Brain microvascular endothelial cell (primary cell): Measurements from ENCODE around the gene COL27A1.
A peak's percentile ranks its signal among the peaks of the same experiment; 100 is the strongest.

ENCODE experiments used
- DNase-seq: peaks from one replicate; pipeline ENCODE4 v3.0.0-alpha.2; 2020
- H3K27ac ChIP-seq: fragments of 250-450 bp; sonication (Bioruptor Pico); 2 replicates; pipeline ENCODE4 v1.5.1; 2020; ENCODE audit warnings: mild to moderate bottlenecking, moderate library complexity
- H3K27me3 ChIP-seq: fragments of 250-450 bp; sonication (Bioruptor Pico); replicated peaks from 2 replicates; pipeline ENCODE4 v1.5.1; 2020; ENCODE audit warnings: mild to moderate bottlenecking
- H3K36me3 ChIP-seq: fragments of 250-450 bp; sonication (Bioruptor Pico); replicated peaks from 2 replicates; pipeline ENCODE4 v1.5.1; 2020; ENCODE audit warnings: mild to moderate bottlenecking
- H3K4me3 ChIP-seq: 2 replicates; pipeline ENCODE4 v1.5.1; 2011; ENCODE audit warnings: low read depth, mild to moderate bottlenecking, control low read depth, low read length, moderate library complexity
- in situ Hi-C: cut with HindIII; loops from 2 replicates; pipeline ENCODE4 v1.10.0; 2017; ENCODE audit warnings: low sequenced_read_pairs, low pct_ligation_motif_present
- TF ChIP-seq, protein P1 (sequence below): IDR thresholded peaks from 2 replicates; pipeline ENCODE4 v1.5.1; 2011; ENCODE audit warnings: low read depth, mild to moderate bottlenecking, moderate library complexity, low read length, control low read depth, inconsistent platforms; ENCODE audit errors: missing control alignments

COL27A1 gene

DNA sequence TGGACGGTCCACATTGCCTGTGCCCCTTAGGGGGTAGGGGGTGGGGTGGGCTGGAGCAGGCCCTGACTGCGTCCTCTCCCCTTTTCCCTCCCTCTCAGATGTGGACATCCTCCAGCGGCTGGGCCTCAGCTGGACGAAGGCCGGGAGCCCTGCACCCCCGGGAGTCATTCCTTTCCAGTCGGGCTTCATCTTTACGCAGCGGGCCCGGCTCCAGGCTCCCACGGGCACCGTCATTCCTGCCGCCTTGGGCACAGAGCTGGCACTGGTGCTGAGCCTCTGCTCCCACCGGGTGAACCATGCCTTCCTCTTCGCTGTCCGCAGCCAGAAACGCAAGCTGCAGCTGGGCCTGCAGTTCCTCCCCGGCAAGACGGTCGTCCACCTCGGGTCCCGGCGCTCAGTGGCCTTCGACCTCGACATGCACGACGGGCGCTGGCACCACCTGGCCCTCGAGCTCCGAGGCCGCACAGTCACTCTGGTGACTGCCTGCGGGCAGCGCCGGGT lies 12.3 kb downstream of the COL27A1 start:
- no peaks in the 10 kb centered on the region for H3K36me3 ChIP-seq
- in situ Hi-C loops = no loop called here
- DNase-seq = no peak
- no peaks in the 10 kb centered on the region for H3K27me3 ChIP-seq
- TF ChIP-seq, protein P1, sequence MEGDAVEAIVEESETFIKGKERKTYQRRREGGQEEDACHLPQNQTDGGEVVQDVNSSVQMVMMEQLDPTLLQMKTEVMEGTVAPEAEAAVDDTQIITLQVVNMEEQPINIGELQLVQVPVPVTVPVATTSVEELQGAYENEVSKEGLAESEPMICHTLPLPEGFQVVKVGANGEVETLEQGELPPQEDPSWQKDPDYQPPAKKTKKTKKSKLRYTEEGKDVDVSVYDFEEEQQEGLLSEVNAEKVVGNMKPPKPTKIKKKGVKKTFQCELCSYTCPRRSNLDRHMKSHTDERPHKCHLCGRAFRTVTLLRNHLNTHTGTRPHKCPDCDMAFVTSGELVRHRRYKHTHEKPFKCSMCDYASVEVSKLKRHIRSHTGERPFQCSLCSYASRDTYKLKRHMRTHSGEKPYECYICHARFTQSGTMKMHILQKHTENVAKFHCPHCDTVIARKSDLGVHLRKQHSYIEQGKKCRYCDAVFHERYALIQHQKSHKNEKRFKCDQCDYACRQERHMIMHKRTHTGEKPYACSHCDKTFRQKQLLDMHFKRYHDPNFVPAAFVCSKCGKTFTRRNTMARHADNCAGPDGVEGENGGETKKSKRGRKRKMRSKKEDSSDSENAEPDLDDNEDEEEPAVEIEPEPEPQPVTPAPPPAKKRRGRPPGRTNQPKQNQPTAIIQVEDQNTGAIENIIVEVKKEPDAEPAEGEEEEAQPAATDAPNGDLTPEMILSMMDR = no peak
- no peak overlapping the region for H3K27ac ChIP-seq
- H3K4me3 ChIP-seq = no peak overlapping the region

- no peak overlapping the region for H3K27ac ChIP-seq
- DNase-seq = no peak
- in situ Hi-C loops = no loop called here
- H3K36me3 ChIP-seq = no peaks in the 10 kb centered on the region
- TF ChIP-seq, protein P1 = no peak
- H3K27me3 ChIP-seq = no peaks in the 10 kb centered on the region
- H3K4me3 ChIP-seq = no peak overlapping the region
Measured at GRCh38 chr9:114168281-114169028, 13.1 kb downstream of the COL27A1 start.

GRCh38 chr9:114169029-114169951 lies 14.0 kb downstream of the COL27A1 start:
- Histone ChIP-seq H3K27me3 (no peaks in the 10 kb centered on the region), H3K27ac (no peak overlapping the region), H3K36me3 (no peaks in the 10 kb centered on the region), H3K4me3 (no peak overlapping the region)
- peak; percentile 69 for DNase-seq
- TF ChIP-seq, protein P1 = no peak
- in situ Hi-C loops = no loop called here

- in situ Hi-C loops = no loop called here
- H3K27me3 ChIP-seq = no peaks in the 10 kb centered on the region
- DNase-seq = no peak
- no peak overlapping the region for H3K27ac ChIP-seq
- TF ChIP-seq, protein P1 = peak; percentile 3
- no peak overlapping the region for H3K4me3 ChIP-seq
- no peaks in the 10 kb centered on the region for H3K36me3 ChIP-seq
Measured at GRCh38 chr9:114169952-114170770, 14.8 kb downstream of the COL27A1 start.

DNA sequence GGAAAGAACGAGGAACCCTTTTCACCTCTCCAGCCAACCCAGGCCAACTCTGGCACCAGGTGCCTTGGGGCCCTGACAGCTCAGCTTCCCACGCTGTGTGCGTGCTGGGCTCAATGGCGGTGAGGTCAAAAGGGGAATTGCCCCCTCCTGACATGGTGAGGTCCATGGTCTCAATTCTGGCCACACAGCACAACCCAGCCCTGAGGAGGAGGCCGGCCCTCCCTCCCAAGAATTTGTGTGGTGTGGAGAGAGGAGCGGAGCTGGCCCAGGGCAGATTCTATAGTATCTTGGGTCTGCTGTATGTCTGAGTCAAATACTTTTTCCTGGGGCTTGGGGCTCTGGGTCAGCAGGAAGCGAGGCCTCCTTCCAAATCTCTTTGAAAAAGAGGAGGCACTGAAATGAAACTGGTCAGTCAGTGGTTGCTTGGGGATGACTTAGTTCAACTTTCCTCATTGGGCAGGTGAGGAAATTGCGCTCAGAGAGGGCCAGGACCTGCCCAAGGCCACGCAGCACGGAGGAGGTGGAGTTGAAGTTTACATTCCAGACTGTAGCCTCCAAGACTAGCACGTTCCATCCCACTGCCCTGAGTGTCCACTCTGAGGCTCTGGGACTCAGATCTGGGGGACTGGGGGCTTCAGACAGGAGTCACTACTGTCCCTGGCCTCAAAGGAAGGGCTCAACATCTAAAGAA lies 15.6 kb downstream of the COL27A1 start:
- Histone ChIP-seq H3K36me3 (no peaks in the 10 kb centered on the region), H3K4me3 (no peak overlapping the region), H3K27ac (no peak overlapping the region), H3K27me3 (no peaks in the 10 kb centered on the region)
- TF ChIP-seq, protein P1 = no peak
- in situ Hi-C loops = no loop called here
- no peak for DNase-seq
